ENCODE results near the gene ALDH3B2. TPM values are rescaled to one million over a fixed set of nuclear protein-coding genes. Genes with fewer than 3 reads are reported as not detected.

ALDH3B2 gene
- total and polyA plus RNA-seq, 2 experiments from 2014 or later, result not detected

DNA sequence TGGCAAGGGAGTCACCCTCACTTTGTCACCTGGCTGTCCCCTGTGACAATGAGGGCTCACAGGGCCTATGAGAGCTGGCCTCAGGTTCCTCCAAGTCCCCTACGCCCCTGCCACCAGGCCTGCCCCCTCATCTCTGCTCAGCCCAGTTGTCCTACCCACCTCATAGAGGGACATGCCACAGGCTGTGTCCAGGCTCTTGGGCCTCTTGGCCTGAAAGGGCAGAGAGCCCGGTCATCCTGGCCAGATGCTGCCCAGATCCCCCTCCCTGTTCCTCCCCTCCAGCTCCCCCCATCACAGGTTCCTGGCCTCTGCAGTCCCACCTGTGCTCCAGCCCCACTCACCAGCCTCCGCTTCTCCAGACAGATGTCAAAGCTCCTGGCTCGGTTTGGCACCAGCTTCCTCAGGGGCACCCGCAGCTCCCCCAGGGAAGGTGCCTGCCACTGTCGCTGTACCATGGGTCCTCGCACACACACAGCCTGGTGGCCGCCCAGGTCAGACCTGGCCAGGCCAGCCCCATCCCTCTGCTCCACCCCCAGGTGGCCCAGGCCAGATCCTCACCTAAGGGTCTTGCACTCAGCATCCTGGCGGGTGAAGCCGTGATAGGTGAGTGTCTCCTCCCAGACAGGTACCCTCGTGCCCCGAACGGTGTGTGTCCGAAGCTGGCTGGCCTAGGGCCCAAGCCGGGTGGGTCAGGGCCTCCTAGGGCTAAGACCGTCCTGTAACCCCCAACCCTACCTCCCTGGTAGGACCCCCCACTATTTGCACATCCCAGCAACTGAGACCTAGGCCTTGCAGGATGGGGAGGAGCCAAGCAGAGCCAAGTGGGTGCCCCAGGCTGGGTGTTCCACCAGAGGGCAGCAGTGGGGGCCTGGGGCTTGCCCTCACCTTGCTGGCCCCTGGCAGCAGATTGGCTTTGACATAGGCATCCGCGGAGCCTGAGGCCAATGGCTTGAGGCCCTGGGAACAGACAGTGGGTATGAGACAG, 59.4 kb downstream of the ALDH3B2 start:
- no peak overlapping the region for H2AFZ ChIP-seq
- H3K4me2 ChIP-seq, result peak overlapping the region; percentile 71
- peaks cover 23% of the 10 kb centered on the region for H3K36me3 Mint-ChIP-seq (ENCODE audit: low read depth)

More for the DNA sequence above, 59.4 kb downstream of the ALDH3B2 start:
- Histone ChIP-seq H3K79me2 (replicated peaks; ENCODE audit: insufficient read depth) (no peaks in the 10 kb centered on the region), H3K4me3 (peak overlapping the region; percentile 46; the same call in 1 of the 2 replicates), H4K20me1 (replicated peaks; ENCODE audit: insufficient read depth) (no peaks in the 10 kb centered on the region), H3K4me1 (ENCODE audit: insufficient read depth) (peaks cover 34% of the 10 kb centered on the region), H3F3A (replicated peaks; ENCODE audit: low read depth) (peaks cover 3% of the 10 kb centered on the region; the same call in 1 of the 2 replicates), H3K27me3 (ENCODE audit: insufficient read depth) (peaks cover 46% of the 10 kb centered on the region), H3K27ac (ENCODE audit: low read depth) (no peak overlapping the region), H3K9me2 (ENCODE audit: insufficient read depth) (no peaks in the 10 kb centered on the region), H3K36me3 (ENCODE audit: insufficient read depth) (no peaks in the 10 kb centered on the region)
- Mint-ChIP-seq H3K4me1 (peaks cover 42% of the 10 kb centered on the region), H3K4me3 (peak overlapping the region; percentile 40; the same call in 1 of the 3 replicates), H3K27me3 (ENCODE audit: insufficient read depth, low read depth, poor library complexity) (peaks cover 53% of the 10 kb centered on the region), H3K9me3 (peaks cover 6% of the 10 kb centered on the region), H3K27ac (no peak overlapping the region)
- DNase-seq (ENCODE audit: low spot score), result peak; percentile 85
- no peak for TF ChIP-seq ZNF114 (CRISPR knock-in tag; IDR thresholded peaks at IDR 0.05)
- TF ChIP-seq, protein P1, sequence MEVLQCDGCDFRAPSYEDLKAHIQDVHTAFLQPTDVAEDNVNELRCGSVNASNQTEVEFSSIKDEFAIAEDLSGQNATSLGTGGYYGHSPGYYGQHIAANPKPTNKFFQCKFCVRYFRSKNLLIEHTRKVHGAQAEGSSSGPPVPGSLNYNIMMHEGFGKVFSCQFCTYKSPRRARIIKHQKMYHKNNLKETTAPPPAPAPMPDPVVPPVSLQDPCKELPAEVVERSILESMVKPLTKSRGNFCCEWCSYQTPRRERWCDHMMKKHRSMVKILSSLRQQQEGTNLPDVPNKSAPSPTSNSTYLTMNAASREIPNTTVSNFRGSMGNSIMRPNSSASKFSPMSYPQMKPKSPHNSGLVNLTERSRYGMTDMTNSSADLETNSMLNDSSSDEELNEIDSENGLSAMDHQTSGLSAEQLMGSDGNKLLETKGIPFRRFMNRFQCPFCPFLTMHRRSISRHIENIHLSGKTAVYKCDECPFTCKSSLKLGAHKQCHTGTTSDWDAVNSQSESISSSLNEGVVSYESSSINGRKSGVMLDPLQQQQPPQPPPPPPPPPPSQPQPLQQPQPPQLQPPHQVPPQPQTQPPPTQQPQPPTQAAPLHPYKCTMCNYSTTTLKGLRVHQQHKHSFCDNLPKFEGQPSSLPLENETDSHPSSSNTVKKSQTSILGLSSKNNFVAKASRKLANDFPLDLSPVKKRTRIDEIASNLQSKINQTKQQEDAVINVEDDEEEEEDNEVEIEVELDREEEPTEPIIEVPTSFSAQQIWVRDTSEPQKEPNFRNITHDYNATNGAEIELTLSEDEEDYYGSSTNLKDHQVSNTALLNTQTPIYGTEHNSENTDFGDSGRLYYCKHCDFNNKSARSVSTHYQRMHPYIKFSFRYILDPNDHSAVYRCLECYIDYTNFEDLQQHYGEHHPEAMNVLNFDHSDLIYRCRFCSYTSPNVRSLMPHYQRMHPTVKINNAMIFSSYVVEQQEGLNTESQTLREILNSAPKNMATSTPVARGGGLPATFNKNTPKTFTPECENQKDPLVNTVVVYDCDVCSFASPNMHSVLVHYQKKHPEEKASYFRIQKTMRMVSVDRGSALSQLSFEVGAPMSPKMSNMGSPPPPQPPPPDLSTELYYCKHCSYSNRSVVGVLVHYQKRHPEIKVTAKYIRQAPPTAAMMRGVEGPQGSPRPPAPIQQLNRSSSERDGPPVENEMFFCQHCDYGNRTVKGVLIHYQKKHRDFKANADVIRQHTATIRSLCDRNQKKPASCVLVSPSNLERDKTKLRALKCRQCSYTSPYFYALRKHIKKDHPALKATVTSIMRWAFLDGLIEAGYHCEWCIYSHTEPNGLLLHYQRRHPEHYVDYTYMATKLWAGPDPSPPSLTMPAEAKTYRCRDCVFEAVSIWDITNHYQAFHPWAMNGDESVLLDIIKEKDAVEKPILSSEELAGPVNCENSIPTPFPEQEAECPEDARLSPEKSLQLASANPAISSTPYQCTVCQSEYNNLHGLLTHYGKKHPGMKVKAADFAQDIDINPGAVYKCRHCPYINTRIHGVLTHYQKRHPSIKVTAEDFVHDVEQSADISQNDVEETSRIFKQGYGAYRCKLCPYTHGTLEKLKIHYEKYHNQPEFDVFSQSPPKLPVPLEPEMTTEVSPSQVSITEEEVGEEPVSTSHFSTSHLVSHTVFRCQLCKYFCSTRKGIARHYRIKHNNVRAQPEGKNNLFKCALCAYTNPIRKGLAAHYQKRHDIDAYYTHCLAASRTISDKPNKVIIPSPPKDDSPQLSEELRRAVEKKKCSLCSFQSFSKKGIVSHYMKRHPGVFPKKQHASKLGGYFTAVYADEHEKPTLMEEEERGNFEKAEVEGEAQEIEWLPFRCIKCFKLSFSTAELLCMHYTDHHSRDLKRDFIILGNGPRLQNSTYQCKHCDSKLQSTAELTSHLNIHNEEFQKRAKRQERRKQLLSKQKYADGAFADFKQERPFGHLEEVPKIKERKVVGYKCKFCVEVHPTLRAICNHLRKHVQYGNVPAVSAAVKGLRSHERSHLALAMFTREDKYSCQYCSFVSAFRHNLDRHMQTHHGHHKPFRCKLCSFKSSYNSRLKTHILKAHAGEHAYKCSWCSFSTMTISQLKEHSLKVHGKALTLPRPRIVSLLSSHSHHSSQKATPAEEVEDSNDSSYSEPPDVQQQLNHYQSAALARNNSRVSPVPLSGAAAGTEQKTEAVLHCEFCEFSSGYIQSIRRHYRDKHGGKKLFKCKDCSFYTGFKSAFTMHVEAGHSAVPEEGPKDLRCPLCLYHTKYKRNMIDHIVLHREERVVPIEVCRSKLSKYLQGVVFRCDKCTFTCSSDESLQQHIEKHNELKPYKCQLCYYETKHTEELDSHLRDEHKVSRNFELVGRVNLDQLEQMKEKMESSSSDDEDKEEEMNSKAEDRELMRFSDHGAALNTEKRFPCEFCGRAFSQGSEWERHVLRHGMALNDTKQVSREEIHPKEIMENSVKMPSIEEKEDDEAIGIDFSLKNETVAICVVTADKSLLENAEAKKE (CRISPR knock-in tag; IDR thresholded peaks at IDR 0.05), result no peak
- TF ChIP-seq, protein P2, sequence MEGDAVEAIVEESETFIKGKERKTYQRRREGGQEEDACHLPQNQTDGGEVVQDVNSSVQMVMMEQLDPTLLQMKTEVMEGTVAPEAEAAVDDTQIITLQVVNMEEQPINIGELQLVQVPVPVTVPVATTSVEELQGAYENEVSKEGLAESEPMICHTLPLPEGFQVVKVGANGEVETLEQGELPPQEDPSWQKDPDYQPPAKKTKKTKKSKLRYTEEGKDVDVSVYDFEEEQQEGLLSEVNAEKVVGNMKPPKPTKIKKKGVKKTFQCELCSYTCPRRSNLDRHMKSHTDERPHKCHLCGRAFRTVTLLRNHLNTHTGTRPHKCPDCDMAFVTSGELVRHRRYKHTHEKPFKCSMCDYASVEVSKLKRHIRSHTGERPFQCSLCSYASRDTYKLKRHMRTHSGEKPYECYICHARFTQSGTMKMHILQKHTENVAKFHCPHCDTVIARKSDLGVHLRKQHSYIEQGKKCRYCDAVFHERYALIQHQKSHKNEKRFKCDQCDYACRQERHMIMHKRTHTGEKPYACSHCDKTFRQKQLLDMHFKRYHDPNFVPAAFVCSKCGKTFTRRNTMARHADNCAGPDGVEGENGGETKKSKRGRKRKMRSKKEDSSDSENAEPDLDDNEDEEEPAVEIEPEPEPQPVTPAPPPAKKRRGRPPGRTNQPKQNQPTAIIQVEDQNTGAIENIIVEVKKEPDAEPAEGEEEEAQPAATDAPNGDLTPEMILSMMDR (conservative IDR thresholded peaks at IDR 0.05; ENCODE audit: low read depth in 2 of 2), result peak; percentile 64 to 87
- peak; percentile 75 for ATAC-seq
